ENCODE data around the gene B4GALNT3.

GRCh38 chr12:565589-566105 is 105.9 kb downstream of the B4GALNT3 start:
- TF ChIP-seq E4F1 (IDR thresholded peaks at IDR 0.05; ENCODE audit: borderline replicate concordance, partially characterized antibody), result no peak
- TF ChIP-seq, protein P1, sequence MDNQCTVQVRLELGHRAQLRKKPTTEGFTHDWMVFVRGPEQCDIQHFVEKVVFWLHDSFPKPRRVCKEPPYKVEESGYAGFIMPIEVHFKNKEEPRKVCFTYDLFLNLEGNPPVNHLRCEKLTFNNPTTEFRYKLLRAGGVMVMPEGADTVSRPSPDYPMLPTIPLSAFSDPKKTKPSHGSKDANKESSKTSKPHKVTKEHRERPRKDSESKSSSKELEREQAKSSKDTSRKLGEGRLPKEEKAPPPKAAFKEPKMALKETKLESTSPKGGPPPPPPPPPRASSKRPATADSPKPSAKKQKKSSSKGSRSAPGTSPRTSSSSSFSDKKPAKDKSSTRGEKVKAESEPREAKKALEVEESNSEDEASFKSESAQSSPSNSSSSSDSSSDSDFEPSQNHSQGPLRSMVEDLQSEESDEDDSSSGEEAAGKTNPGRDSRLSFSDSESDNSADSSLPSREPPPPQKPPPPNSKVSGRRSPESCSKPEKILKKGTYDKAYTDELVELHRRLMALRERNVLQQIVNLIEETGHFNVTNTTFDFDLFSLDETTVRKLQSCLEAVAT (IDR thresholded peaks at IDR 0.05), result no peak
- TF ChIP-seq, protein P2, sequence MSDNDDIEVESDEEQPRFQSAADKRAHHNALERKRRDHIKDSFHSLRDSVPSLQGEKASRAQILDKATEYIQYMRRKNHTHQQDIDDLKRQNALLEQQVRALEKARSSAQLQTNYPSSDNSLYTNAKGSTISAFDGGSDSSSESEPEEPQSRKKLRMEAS (IDR thresholded peaks at IDR 0.05; ENCODE audit: low read depth, low read length), result no peak
- TF ChIP-seq, protein P3, sequence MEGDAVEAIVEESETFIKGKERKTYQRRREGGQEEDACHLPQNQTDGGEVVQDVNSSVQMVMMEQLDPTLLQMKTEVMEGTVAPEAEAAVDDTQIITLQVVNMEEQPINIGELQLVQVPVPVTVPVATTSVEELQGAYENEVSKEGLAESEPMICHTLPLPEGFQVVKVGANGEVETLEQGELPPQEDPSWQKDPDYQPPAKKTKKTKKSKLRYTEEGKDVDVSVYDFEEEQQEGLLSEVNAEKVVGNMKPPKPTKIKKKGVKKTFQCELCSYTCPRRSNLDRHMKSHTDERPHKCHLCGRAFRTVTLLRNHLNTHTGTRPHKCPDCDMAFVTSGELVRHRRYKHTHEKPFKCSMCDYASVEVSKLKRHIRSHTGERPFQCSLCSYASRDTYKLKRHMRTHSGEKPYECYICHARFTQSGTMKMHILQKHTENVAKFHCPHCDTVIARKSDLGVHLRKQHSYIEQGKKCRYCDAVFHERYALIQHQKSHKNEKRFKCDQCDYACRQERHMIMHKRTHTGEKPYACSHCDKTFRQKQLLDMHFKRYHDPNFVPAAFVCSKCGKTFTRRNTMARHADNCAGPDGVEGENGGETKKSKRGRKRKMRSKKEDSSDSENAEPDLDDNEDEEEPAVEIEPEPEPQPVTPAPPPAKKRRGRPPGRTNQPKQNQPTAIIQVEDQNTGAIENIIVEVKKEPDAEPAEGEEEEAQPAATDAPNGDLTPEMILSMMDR (IDR thresholded peaks at IDR 0.05 in 2 of 3, conservative IDR thresholded peaks at IDR 0.05 in 1 of 3; ENCODE audit: control insufficient read depth in 2 of 3, extremely low read depth in 1 of 3, insufficient read depth in 1 of 3, low read depth in 3 of 3, low read length in 3 of 3), result no peak
- no peak for TF ChIP-seq KDM1A (IDR thresholded peaks at IDR 0.05; ENCODE audit: borderline replicate concordance)
- no peak for TF ChIP-seq EP300 (IDR thresholded peaks at IDR 0.05; ENCODE audit: borderline replicate concordance in 1 of 2, control insufficient read depth in 1 of 2, low read depth in 2 of 2, low read length in 2 of 2)
- TF ChIP-seq NR2C2 (IDR thresholded peaks at IDR 0.05; ENCODE audit: borderline replicate concordance, control insufficient read depth, insufficient read length, low read depth), result no peak
- no peak for TF ChIP-seq POLR2A (IDR thresholded peaks at IDR 0.05; ENCODE audit: low read depth, low read length)
- no peak for TF ChIP-seq MXI1 (IDR thresholded peaks at IDR 0.05; ENCODE audit: low read depth, low read length)
- TF ChIP-seq EZH2 (IDR thresholded peaks at IDR 0.05; ENCODE audit: borderline replicate concordance, control insufficient read depth, low read depth, low read length), result no peak
- no peak for TF ChIP-seq REST (IDR thresholded peaks at IDR 0.05; ENCODE audit: low read depth, low read length)
- no peak for TF ChIP-seq POLR2AphosphoS5 (IDR thresholded peaks at IDR 0.05; ENCODE audit: low read length)
- TF ChIP-seq ZZZ3 (IDR thresholded peaks at IDR 0.05; ENCODE audit: control insufficient read depth, insufficient read length, low read depth), result no peak
- no peak for TF ChIP-seq PML (IDR thresholded peaks at IDR 0.05; ENCODE audit: low read length)

All from GM12878 (cell line).